H1 (cell line): ENCODE measurements around the gene DENND2A. TPM values are rescaled to one million over a fixed set of nuclear protein-coding genes. Genes with fewer than 3 reads are reported as not detected.

Source experiments
- CHD7 ChIP-seq: fragments of 300-600 bp; sonication (generic); IDR thresholded peaks from 2 replicates; pipeline ENCODE4 v1.7.1; 2012; ENCODE audit warnings: low read length, moderate library complexity, mild to moderate bottlenecking, inconsistent platforms; ENCODE audit not compliant: insufficient replicate concordance
- CREB1 ChIP-seq: IDR thresholded peaks from 2 replicates; pipeline ENCODE4 v1.6.1; 2012; ENCODE audit warnings: inconsistent platforms
- CTBP2 ChIP-seq: IDR thresholded peaks from 2 replicates; pipeline ENCODE4 v1.7.0; 2011; ENCODE audit warnings: borderline replicate concordance, mild to moderate bottlenecking, moderate library complexity, mixed read lengths, low read length; ENCODE audit not compliant: insufficient read depth, insufficient read length
- FOSL1 ChIP-seq: IDR thresholded peaks from 2 replicates; pipeline ENCODE4 v1.6.1; 2011; ENCODE audit warnings: mild to moderate bottlenecking, low read depth, low read length, moderate library complexity; ENCODE audit not compliant: insufficient read depth
- JUN ChIP-seq: IDR thresholded peaks from 2 replicates; pipeline ENCODE4 v1.6.1; 2011; ENCODE audit warnings: low read depth, mild to moderate bottlenecking, improper control_type of control experiment, low read length
- PHF8 ChIP-seq: fragments of 200-600 bp; sonication (generic); conservative IDR thresholded peaks from 2 replicates; pipeline ENCODE4 v1.7.1; 2012; ENCODE audit warnings: low read depth, mild to moderate bottlenecking, inconsistent platforms, low read length, moderate library complexity
- POU5F1 ChIP-seq: IDR thresholded peaks from 2 replicates; pipeline ENCODE4 v1.6.1; 2011; ENCODE audit warnings: low read depth, mild to moderate bottlenecking, low read length, moderate library complexity
- RFX5 ChIP-seq: IDR thresholded peaks from 2 replicates; pipeline ENCODE4 v1.6.1; 2011; ENCODE audit warnings: low read depth, low read length, improper control_type of control experiment, borderline replicate concordance
- SIRT6 ChIP-seq: IDR thresholded peaks from one replicate; pipeline ENCODE4 v1.7.1; 2012; ENCODE audit warnings: low read length, inconsistent platforms
- TAF7 ChIP-seq: optimal IDR thresholded peaks from 2 replicates; pipeline ENCODE3; 2011; ENCODE audit warnings: low read depth, mild to moderate bottlenecking, inconsistent platforms, low read length, moderate library complexity, borderline replicate concordance
- polyA plus RNA-seq, 7 experiments: library from polyadenylated mRNA; depleted of rRNA in 3 of 7; stranded (reverse) in 5 of 7; unstranded in 2 of 7; fragments of >200 nt in 5 of 7; fragments of 200-250 nt in 2 of 7; gene quantifications; 1 replicate in 5 of 7; 2 replicates in 1 of 7; 4 replicates in 1 of 7; pipeline versions ENCODE4 v1.2.1 to v1.2.3, GENCODE V29; 2011 to 2013; ENCODE audit warnings: missing spikeins in 2 of 7, mixed read lengths in 2 of 7
- total RNA-seq: library from RNA; stranded (reverse); fragmentation: NEBNext Ultra II Directional; extraction: Animal tissue kit (Norgen Biotek cat#: 25700); gene quantifications from 2 replicates; pipeline ENCODE4 v1.2.1, GENCODE V29; 2021

The DENND2A gene
- total and polyA plus RNA-seq, 2 of the 8 experiments (the other 6 are each of a cell fraction or from before 2014, with no cell fraction given): 5.0 to 13.0 TPM

GRCh38 chr7:140517546-140518369 is 122.9 kb downstream of the DENND2A start (continued):
- TF ChIP-seq CREB1 (peak; percentile 71), FOSL1 (no peak), POU5F1 (no peak), CTBP2 (peak; percentile 38), PHF8 (no peak), TAF7 (no peak), RFX5 (no peak), CHD7 (no peak), SIRT6 (no peak), JUN (no peak)
